Myocyte (in vitro differentiated cells): ENCODE results near the gene IGSF6. TPM values are rescaled to one million over a fixed set of nuclear protein-coding genes. Genes with fewer than 3 reads are reported as not detected.
"Not testable (repeated sequence)": the region's sequence is repeated elsewhere in the genome, so short reads cannot be mapped to it uniquely, and the experiment has no call there.

Experiments
- DNase-seq: peaks from one replicate; pipeline ENCODE4 v3.0.0-alpha.2; 2012; ENCODE audit warnings: low read depth
- total RNA-seq: library from RNA; depleted of rRNA; stranded (reverse); fragments of >200 nt; gene quantifications from 2 replicates; pipeline ENCODE4 v1.2.3, GENCODE V29; 2014

The IGSF6 gene
- total RNA-seq, 1 donor from 2014 or later, result not detected

GRCh38 chr16:21654466-21654865 lies 2.1 kb upstream of the IGSF6 start:
- no peak for DNase-seq

DNA sequence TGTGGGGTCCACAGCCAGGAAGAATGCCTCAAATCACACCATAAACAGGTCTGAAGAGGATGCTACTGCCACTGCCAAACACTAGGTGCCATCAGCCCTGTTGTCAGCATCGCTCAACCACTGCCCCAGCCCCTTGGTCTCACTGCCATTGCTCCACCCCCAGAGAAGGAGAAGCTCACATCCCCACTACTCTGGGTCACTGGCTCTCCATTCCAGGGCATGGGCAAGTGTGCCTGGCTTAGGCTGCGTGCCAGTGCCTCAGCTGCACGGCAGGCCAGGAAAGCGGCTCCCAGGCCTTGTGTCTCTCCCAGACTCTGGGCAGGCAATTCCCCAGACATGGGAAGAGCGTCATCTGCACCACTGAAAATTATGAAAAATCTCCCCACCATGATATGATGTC lies 1.2 kb upstream of the IGSF6 start:
- DNase-seq, result no peak

GRCh38 chr16:21651515-21651914 lies 893 bp downstream of the IGSF6 start:
- DNase-seq, result no peak

DNA sequence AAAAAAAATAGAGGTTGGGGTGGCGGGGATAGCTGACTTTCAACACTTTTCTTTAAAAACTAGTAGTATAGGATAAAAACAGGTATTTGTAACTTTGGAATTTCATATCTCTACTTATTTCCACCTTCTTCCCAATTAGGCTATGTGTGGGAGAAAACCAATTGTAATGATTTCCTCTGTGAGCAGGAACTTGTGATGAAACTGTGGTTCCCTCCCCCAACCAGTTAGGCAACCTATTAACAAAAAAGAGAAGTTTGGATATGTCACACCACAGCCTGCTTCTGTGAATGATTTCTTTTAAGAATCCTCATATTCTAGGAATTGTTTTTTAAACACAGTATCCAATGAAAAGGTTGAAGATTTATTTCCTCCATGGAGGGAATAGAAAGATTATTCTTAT lies 1.9 kb downstream of the IGSF6 start:
- DNase-seq, result no peak

- not testable (repeated sequence) for DNase-seq
These were observed 2.5 kb downstream of the IGSF6 start for GRCh38 chr16:21649826-21650406.

- no peak for DNase-seq
These were observed 4.7 kb downstream of the IGSF6 start for GRCh38 chr16:21647562-21648164.

DNA sequence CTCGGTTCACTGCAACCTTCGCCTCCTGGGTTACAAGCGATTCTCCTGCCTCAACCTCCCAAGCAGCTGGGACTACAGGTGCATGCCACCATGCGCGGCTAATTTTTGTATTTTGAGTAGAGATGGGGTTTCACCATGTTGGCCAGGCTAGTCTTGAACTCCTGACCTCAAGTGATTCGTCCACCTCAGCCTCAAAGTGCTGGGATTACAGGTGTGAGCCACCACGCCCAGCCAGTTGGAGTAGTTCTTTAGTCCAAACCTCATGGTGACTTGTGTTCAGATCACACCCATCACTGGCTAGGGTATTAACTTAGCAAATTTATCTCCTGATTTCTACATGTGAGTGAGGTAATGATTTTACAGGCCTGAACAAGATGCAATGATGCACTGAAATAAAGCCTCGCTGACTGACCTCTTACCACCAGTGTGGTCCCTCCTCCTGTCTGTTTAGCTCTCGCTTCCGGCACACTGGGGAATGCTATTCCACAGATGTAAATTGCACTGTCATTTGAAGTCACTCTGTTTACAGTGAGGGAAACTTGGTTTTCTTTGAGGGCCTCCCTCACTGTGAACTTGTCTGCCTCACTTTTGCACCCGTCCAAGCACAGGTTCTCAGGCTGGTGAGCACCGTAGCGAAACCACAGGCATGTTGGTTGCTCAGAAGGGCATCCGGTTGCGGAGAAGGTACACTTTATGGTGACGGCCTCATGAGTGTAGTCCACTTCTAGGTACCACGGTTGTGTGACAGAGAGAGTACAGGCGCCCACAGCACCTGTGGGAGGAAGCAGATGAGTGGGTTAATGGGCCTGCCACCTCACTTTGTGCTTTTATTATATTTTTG lies 5.5 kb downstream of the IGSF6 start:
- no peak for DNase-seq

DNA sequence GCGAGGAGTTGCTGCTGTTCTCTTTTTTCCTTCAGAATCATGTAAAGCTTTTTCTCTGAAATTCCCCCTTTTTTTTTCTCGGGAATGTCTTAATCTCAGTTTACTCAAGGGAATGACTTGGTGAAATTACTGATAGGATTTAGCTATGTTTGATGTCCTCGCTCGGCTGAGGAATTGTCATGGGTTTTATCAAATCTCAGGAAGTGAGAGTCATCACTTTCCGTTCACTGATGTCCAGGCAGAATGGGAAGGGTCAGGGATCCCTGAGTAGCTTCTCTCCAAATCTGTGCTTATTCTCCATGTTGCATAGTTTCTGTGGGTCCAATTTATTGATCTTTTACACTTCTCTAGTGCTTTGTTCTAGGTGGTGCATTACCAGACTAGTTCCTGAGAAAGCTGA lies 6.3 kb downstream of the IGSF6 start:
- DNase-seq, result no peak

DNA sequence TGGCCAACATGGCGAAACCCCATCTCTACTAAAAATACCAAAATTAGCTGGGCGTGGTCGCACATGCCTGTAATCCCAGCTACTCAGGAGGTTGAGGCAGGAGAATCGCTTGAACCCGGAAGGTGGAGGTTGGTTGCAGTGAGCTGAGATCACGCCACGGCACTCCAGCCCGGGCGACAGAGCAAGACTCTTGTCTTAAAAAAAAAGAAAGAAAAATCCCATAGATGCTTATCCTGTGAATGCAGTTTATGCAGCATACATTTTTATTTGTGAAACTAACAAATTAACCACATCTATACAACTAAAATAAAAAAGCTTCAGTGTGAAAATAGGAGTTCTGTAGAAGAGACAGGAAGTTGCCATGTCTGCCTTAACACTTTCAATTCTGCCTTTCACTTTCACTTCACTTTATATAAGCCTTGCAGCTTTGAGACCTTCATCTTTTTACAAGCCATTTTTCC lies 7.1 kb downstream of the IGSF6 start:
- DNase-seq, result no peak

DNA sequence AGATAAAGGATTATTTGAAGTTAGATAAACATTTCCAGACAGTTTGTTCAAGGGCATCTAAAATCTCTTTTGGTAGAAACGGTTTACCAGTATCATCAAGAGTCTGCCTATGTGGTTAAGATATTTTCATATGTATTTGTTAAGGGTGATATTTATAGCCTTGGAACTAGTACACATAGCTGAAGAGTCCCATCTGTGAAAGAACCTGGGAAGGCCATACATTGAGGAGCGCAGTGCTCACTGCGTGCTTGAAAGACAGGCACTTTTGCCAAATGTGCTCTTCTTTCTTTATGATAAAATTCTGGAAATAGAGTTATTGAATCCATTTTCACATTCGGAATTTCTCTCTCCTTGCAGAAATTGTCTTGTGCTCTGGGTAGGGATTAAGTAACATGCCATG lies 7.7 kb downstream of the IGSF6 start:
- DNase-seq, result no peak

DNA sequence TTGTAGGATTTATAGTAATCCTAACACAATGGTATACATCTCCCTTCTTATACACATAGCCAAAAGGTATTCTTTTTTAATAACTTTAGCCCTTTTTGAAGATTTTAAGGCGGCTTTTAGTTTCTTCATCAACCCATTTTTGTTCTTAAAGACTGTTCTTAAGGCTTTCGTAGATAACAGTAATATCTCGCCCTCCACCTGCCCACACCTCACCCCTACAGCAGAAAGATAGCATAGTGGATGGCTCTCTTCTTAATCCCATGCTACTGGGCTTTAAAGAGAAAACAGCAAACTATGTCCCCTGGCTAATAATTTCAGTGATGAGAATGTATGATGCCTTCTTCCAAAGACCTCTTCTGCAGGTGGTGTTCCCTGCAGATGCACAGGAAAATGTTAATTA lies 8.6 kb downstream of the IGSF6 start:
- no peak for DNase-seq

DNA sequence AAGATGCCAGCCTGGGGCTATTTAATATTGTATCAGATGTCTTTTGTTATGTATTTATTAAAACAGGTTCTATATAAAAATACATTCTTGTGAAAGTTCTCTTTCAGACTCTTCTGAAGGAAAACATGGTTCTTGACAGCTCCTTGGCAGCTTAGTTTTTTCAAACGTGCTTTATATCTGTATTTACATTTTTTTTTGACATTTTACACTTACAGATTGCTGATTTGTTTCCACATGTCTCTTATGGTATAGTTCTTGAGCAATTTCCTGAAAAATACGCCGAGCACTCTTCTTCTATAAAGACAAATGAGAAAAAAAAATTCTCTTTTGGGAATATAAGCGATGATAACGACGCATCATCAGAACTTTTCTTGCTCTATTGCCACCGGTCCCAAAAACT lies 9.5 kb downstream of the IGSF6 start:
- no peak for DNase-seq

DNA sequence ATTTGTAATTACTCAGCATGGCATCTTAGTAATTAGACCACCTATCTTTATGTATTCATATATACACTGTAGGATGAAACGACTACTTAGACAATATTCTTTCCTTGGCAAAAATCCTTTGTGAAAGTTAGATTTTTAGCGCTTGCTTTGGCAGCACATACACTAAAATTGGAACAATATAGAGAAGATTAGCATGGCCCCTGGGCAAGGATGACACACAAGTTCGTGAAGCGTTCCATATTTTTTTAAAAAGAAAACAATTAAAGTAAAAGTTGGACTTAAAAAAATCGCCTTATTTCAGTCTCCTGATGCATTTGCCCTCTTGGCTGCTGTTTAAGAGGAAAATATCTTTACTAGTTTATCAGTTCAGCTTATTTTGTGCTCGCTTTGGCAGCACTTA lies 10.5 kb downstream of the IGSF6 start:
- DNase-seq, result no peak

- no peak for DNase-seq
These were observed 12.9 kb downstream of the IGSF6 start for GRCh38 chr16:21639493-21639892.

- no peak for DNase-seq
These were observed 13.8 kb downstream of the IGSF6 start for GRCh38 chr16:21638573-21638975.

DNA sequence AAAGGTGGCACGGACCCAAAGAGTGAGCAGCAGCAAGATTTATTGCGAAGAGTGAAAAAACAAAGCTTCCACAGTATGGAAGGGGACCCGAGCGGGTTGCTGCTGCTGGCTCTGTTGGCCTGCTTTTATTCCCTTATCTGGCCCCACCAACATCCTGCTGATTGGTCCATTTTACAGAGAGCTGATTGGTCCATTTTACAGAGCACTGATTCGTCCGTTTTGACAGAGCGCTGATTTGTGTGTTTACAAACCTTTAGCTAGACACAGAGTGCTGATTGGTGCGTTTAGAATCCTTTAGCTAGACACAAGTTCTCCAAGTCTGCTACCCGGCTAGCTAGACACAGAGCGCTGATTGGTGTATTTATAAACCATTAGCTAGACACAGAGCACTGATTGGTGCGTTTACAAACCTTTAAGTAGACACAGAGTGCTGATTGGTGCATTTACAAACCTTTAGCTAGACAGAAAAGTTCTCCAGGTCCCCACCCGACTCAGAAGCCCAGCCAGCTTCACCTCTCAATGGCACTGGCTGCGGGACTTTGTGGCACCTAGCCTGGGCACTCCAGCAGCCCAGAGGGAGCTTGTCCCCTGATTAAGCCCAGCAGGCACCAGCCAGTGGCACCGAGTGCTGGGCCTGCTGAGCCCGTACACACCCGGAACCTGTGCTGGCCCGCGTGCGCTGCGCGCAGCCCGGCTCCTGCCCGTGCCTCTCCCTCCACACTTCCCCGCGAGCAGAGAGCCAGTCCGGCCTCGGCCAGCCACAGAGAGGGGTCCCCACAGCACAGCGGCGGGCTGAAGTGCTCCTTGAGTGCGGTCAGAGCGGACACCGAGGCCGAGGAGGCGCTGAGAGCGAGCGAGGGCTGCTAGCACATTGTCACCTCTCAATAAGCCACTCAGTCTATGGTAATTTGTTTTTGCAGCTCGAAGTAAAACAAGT lies 15.1 kb downstream of the IGSF6 start:
- no peak for DNase-seq

DNA sequence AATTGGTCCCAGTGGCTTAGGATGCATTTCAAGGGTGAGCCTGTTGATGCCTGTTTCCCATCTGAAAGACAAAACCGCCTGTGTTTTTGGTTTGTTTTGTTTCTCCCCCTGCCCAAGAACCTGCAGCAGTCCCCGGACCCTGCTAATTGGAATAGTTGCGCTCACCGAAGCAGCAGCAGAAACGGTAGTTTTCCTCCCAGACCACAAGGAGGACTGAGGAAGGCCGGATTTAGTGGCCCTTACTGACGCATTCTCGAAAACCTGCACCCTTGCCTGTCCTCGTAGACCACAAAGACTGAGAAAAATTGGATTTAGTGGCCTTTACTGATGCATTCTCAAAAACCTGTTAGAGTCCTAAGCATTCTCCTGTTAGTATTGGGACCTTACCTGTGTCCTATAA lies 16.7 kb downstream of the IGSF6 start:
- not testable (repeated sequence) for DNase-seq

- DNase-seq, result peak; percentile 10
These were observed 18.2 kb downstream of the IGSF6 start for GRCh38 chr16:21634216-21634615.

- DNase-seq, result not testable (repeated sequence)
These were observed 20.3 kb downstream of the IGSF6 start for GRCh38 chr16:21631951-21632575.

DNA sequence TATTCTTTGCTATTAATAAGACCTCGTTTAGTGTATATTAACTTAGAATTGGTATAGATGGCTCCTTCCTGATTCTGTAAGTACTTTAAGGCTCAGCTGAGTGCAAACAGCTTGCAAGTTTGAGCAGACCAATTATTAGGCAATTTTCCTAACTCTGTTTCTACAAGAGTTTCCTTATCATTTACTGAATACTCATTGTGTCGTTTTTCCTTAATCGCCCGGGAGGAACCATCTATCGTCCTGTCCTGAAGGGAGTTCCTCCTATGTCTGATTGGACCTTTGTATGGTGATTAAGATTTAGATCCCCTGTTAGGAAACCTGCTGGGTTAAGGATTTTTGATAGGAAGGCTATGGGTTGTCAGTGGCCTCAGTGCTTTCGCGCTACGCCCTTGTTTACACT lies 21.0 kb downstream of the IGSF6 start:
- not testable (repeated sequence) for DNase-seq

DNA sequence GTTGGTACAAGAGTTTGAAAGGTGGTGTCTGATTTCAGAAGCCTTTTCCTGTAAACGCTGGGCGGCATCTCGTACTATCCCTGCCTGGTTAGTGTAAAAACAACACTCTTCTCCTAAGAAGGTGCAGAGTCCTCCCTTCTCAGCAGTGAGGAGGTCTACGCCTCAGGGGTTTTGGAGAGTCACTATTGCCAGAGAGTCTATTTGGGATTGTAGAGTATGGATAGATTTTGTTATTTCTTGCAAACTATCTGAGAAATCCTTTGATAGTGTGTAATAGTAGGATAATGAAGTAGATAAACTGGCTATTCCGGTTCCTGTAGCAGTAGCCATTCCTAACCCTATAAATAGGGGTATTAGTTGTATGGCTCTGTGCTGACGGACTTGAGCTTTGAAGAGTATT lies 21.5 kb downstream of the IGSF6 start:
- not testable (repeated sequence) for DNase-seq
